Hepatocyte (in vitro differentiated cells): Measurements from ENCODE around the gene SLC34A1.

Source experiments
- CTCF ChIP-seq: fragments of 200-600 bp; sonication (generic); IDR thresholded peaks from 2 replicates; pipeline ENCODE4 v1.5.1; 2016; ENCODE audit warnings: antibody characterized with exemption, mild to moderate bottlenecking; ENCODE audit not compliant: poor library complexity
- EZH2 ChIP-seq: fragments of 200-600 bp; sonication (generic); IDR thresholded peaks from 2 replicates; pipeline ENCODE4 v1.6.1; 2016; ENCODE audit warnings: antibody characterized with exemption, mild to moderate bottlenecking, borderline replicate concordance
- EZH2phosphoT487 ChIP-seq: fragments of 200-600 bp; sonication (generic); IDR thresholded peaks from one replicate; pipeline ENCODE4 v1.6.1; 2018; ENCODE audit warnings: antibody characterized with exemption, mild to moderate bottlenecking, low read depth, moderate library complexity; ENCODE audit not compliant: unreplicated experiment, severe bottlenecking

DNA sequence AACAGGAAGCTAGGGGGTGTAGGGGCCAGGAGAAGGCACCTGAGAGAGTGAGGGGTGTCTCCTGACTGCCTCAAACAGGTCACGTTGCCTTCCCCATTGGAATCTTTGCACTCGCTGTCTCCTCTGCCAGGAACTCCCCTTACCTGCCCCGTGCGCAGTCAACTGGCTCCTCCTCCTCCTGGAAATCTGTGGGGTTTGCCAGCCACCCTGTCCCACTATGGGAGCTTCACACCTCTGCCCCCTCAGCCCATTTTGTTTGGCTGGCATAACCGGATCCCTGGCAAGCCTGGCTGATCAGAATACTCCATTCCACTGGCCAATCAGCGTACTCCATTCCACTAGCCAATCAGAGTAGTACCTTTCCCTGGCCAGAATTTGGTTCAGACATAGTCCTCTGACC is 10.4 kb upstream of the SLC34A1 start:
- no peak for TF ChIP-seq CTCF
- no peak for TF ChIP-seq EZH2phosphoT487
- TF ChIP-seq EZH2: no peak
